Esophagus muscularis mucosa (tissue), 3 donors: Measurements from ENCODE around the gene FSCN2.

Experiments used
- POLR2A ChIP-seq: fragments of 450-650 bp; IDR thresholded peaks from one replicate; pipeline ENCODE4 v1.6.1; 2017; ENCODE audit warnings: antibody characterized with exemption, moderate library complexity, mild to moderate bottlenecking, low read depth
- POLR2AphosphoS5 ChIP-seq, 2 donors: sonication (generic); formaldehyde crosslinking; IDR thresholded peaks; one replicate each; pipeline ENCODE4 v1.6.1; 2017; ENCODE audit warnings: antibody characterized with exemption in 2 of 2
- TF ChIP-seq, protein P1 (sequence below), 3 experiments: fragments of 200-600 bp in 2 of 3; fragments of 450-650 bp in 1 of 3; sonication (generic) in 2 of 3; IDR thresholded peaks; one replicate each; pipeline ENCODE4 v1.5.1; 2017 to 2019; ENCODE audit warnings: antibody characterized with exemption in 3 of 3, mild to moderate bottlenecking in 2 of 3, moderate library complexity in 1 of 3

DNA sequence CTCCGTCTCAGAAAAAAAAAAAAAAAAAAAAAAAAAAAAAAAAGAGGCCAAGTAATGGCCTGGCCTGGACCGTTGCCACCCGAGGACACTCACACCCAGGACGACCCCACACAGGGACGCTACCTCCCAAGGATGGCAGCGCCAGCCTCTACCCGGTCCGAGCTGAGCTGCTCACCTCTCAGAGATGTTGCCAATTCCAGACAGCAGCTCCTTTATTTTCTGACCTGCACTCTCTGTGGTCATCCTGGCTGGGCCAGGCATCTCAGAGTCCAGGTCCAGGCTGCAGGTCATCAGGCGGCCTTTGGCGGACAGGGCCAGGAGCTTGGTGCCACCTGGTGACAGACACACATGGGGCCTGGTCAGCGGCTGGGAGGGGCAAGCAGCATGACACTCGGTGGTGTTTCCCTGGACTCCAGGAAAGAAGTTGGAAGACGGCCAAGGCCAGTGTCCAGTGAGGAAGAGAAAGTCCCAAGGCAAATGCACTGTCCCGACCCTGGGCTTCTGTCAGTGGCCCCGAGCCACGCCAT lies 20.9 kb downstream of the FSCN2 start:
- TF ChIP-seq, protein P1, sequence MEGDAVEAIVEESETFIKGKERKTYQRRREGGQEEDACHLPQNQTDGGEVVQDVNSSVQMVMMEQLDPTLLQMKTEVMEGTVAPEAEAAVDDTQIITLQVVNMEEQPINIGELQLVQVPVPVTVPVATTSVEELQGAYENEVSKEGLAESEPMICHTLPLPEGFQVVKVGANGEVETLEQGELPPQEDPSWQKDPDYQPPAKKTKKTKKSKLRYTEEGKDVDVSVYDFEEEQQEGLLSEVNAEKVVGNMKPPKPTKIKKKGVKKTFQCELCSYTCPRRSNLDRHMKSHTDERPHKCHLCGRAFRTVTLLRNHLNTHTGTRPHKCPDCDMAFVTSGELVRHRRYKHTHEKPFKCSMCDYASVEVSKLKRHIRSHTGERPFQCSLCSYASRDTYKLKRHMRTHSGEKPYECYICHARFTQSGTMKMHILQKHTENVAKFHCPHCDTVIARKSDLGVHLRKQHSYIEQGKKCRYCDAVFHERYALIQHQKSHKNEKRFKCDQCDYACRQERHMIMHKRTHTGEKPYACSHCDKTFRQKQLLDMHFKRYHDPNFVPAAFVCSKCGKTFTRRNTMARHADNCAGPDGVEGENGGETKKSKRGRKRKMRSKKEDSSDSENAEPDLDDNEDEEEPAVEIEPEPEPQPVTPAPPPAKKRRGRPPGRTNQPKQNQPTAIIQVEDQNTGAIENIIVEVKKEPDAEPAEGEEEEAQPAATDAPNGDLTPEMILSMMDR (IDR thresholded peaks at IDR 0.05): no peak
- no peak for TF ChIP-seq POLR2A
- no peak for TF ChIP-seq POLR2AphosphoS5 (IDR thresholded peaks at IDR 0.05)
